GM18868 (cell line): ENCODE measurements around the gene HNRNPK.
"Not testable (repeated sequence)": the region's sequence is repeated elsewhere in the genome, so short reads cannot be mapped to it uniquely, and the experiment has no call there.

Experiments
- ATAC-seq: cut with Tn5 transposase; IDR thresholded peaks from one replicate; pipeline ENCODE4 v1.9.1; 2021; ENCODE audit warnings: mild to moderate bottlenecking, moderate library complexity; ENCODE audit not compliant: unreplicated experiment

The HNRNPK gene

GRCh38 chr9:83978992-83979811 is 813 bp downstream of the HNRNPK start:
- ATAC-seq = peak; percentile 31

- no peak for ATAC-seq
Observed at GRCh38 chr9:83977196-83977595, 2.8 kb downstream of the HNRNPK start.

- no peak for ATAC-seq
Observed at GRCh38 chr9:83976372-83976771, 3.6 kb downstream of the HNRNPK start.

- no peak for ATAC-seq
Observed at GRCh38 chr9:83975300-83975699, 4.7 kb downstream of the HNRNPK start.

DNA sequence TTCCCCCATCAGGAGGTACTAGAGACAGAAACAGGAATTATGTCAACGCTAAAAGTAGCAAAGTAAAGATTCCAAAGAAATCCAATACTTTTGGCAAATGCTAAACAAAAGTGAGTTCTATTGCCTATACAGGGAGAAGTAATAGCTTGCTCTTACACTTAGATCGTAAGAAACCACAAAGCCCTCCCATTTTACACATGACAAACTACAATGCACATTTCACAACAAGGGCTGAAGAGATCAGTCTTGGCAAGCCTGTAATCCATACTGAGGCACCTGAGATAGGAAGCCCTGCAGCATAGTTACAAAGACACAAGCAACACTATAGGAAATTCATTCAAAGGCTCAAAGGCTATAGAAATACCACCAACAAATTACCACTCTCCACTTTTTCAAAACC is 7.7 kb downstream of the HNRNPK start:
- no peak for ATAC-seq

- ATAC-seq = no peak
Observed at GRCh38 chr9:83971485-83971884, 8.5 kb downstream of the HNRNPK start.

GRCh38 chr9:83969602-83970001 is 10.4 kb downstream of the HNRNPK start:
- ATAC-seq = no peak

GRCh38 chr9:83967073-83967472 is 12.9 kb downstream of the HNRNPK start:
- no peak for ATAC-seq

GRCh38 chr9:83966209-83966582 is 13.8 kb downstream of the HNRNPK start:
- no peak for ATAC-seq

- ATAC-seq = no peak
Observed at GRCh38 chr9:83965350-83966208, 14.4 kb downstream of the HNRNPK start.

GRCh38 chr9:83964973-83965349 is 15.1 kb downstream of the HNRNPK start:
- no peak for ATAC-seq

DNA sequence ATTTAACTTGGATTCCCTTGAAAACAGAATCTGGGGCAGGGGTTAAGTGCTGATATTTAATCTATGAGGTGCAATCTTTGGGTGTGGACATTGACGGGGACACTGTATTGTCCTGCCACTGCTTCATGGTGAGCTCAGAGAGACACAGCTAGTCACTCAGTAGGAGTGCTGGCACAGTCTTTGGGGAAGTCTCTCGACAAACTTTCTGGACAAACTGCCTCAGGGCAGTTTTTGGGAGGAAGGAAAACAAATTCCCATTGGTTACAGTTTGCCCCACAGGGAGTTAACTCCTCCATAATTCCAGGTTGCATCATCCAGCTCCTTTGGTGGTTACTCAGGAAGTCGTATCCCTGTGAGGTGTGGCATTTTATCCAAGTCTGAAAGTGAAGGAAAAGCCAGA is 17.9 kb downstream of the HNRNPK start:
- no peak for ATAC-seq

DNA sequence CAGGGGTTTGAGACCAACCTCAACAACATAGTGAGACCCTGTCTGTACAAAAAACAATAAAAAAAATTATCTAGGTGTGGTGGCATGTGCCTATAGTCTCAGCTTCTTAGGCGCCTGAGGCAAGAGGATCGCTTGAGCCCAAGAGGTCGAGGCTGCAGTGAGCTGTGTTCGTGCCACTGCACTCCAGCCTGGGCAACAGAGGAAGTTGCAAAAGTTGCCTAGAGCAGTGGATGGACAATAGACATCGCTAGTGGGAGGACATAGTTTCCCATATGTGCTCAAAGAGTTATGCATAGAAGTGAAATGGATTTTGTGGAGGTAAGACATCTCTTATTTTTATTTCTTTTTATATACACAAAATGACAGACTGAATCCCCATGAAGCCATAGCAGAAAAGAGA is 19.0 kb downstream of the HNRNPK start:
- ATAC-seq = no peak

DNA sequence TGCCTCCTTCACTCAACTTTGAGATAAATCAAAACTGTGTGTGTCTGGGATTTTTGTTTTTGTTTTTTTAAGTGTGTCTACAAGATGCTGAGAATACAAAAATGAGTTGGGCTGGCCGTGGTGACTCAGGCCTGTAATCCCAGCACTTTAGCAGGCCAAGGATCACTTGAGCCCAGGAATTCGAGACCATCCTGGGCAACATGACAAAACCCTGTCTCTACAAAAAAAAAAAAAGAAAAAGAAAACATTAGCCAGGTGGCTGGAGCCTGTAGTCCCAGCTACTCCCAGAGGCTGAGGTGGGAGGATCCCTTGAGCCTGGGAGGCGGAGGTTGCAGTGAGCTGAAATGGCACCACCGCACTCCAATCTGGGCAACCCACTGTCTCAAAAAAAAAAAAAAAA is 21.0 kb downstream of the HNRNPK start:
- ATAC-seq = no peak

DNA sequence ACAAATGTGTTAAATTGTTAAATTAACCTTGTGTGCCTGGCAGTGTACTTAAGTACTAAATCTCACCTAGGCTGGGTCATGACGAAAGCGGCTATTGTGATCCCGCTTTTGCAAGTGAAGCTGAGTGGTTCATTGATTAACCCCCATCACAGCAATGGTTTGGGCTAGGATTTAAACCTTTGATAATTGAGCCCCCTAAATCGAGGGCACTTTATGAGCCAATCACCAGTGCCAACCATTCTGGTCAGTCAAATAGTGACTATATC is 22.8 kb downstream of the HNRNPK start:
- no peak for ATAC-seq

GRCh38 chr9:83956436-83957247 is 23.4 kb downstream of the HNRNPK start:
- peak; percentile 86 for ATAC-seq

- ATAC-seq = peak; percentile 57
Observed at GRCh38 chr9:83956086-83956435, 24.0 kb downstream of the HNRNPK start.

DNA sequence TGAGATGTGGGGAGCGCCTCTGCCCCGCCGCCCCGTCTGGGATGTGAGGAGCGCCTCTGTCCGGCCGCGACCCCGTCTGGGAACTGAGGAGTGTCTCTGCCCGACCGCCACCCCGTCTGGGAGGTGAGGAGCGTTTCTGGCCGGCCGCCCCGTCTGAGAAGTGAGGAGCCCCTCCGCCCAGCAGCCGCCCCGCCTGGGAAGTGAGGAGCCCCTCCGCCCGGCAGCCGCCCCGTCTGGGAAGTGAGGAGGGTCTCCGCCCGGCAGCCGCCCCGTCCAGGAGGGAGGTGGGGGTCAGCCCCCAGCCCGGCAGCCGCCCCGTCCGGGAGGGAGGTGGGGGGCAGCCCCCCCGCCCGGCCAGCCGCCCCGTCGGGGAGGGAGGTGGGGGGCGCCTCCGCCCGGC is 31.9 kb downstream of the HNRNPK start:
- ATAC-seq = not testable (repeated sequence)

GRCh38 chr9:83940590-83941303 is 39.3 kb downstream of the HNRNPK start:
- ATAC-seq = no peak

GRCh38 chr9:83937861-83938455 is 42.1 kb downstream of the HNRNPK start:
- ATAC-seq = no peak

DNA sequence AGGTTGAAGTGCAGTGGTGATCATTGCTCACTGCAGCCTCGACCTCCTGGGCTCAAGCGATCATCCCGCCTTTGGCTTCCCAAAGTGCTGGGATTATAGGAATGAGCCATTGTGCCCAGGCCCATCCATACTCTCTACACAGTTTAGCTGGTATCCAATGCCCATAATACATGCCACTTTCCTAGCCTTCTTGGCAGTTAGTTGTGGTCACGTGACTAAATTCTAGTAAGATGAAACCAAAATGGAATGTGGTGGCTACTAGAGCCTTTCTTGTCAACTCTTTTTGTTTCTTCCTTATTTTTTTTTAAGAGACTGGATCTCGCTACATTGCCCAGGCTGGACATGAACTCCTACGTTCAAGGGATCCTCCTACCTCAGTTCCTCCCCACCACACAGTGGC is 43.5 kb downstream of the HNRNPK start:
- ATAC-seq = no peak
